Middle frontal gyrus (tissue), 1 donor: ENCODE data around the gene CACNG7.
A peak's percentile ranks its signal among the peaks of the same experiment; 100 is the strongest.

Experiments
- DNase-seq: peaks from one replicate; pipeline ENCODE4 v3.0.0-alpha.2; 2015; ENCODE audit warnings: low spot score; ENCODE audit errors: extremely low spot score

Gene CACNG7

GRCh38 chr19:53878776-53879139, 30.3 kb upstream of the CACNG7 start:
- no peak for DNase-seq

GRCh38 chr19:53879140-53880081, 29.7 kb upstream of the CACNG7 start:
- peak; percentile 89 for DNase-seq

GRCh38 chr19:53880711-53881481, 28.2 kb upstream of the CACNG7 start:
- DNase-seq = no peak

- no peak for DNase-seq
Measured at GRCh38 chr19:53881482-53882390, 27.3 kb upstream of the CACNG7 start, which contains the start of gene PRKCG. PRKCG (plus strand) TSS chr19:53882197; CDS start chr19:53882495, 298 bp downstream.

- no peak for DNase-seq
Measured at GRCh38 chr19:53882391-53883050, 26.6 kb upstream of the CACNG7 start.

- DNase-seq = no peak
Measured at GRCh38 chr19:53883231-53883661, 25.8 kb upstream of the CACNG7 start.

GRCh38 chr19:53883741-53884140, 25.3 kb upstream of the CACNG7 start:
- DNase-seq = no peak

GRCh38 chr19:53884256-53884655, 24.8 kb upstream of the CACNG7 start:
- no peak for DNase-seq

- no peak for DNase-seq
Measured at GRCh38 chr19:53885036-53885435, 24.0 kb upstream of the CACNG7 start.

GRCh38 chr19:53892301-53892980, 16.6 kb upstream of the CACNG7 start:
- DNase-seq = no peak

GRCh38 chr19:53892981-53893325, 16.1 kb upstream of the CACNG7 start:
- DNase-seq = no peak

- no peak for DNase-seq
Measured at GRCh38 chr19:53894707-53895106, 14.4 kb upstream of the CACNG7 start.

GRCh38 chr19:53896682-53897081, 12.4 kb upstream of the CACNG7 start:
- DNase-seq = no peak

- no peak for DNase-seq
Measured at GRCh38 chr19:53897459-53897858, 11.6 kb upstream of the CACNG7 start.

GRCh38 chr19:53898166-53898565, 10.9 kb upstream of the CACNG7 start:
- DNase-seq = no peak

GRCh38 chr19:53898636-53899341, 10.3 kb upstream of the CACNG7 start:
- no peak for DNase-seq

GRCh38 chr19:53900191-53900860, 8.8 kb upstream of the CACNG7 start:
- DNase-seq = no peak

- no peak for DNase-seq
Measured at GRCh38 chr19:53903055-53903680, 5.9 kb upstream of the CACNG7 start.

GRCh38 chr19:53904909-53905308, 4.2 kb upstream of the CACNG7 start:
- no peak for DNase-seq
